Adipose tissue (tissue), 3 donors: Measurements from ENCODE around the gene WWOX. TPM values are rescaled to one million over a fixed set of nuclear protein-coding genes. Genes with fewer than 3 reads are reported as not detected.

Experiments
- H3K27ac ChIP-seq: one replicate; pipeline ENCODE4 v1.5.1; 2013; ENCODE audit warnings: low read depth, low read length
- WGBS, 3 donors: extraction: QIAGEN DNeasy Blood & Tissue Kit; methylation state at CpG; one replicate each; pipeline ENCODE4 v1.1.7; 2013; 5-methylcytosine and 5-hydroxymethylcytosine counted together
- polyA plus RNA-seq, 3 donors: library from polyadenylated mRNA; stranded (reverse); fragments of 200-250 nt; gene quantifications; one replicate each; pipeline ENCODE4 v1.2.3, GENCODE V29; 2013
- donor health status: healthy with polysubstance abuse.
- donor health status: Bipolar disorder and iron deficiency.
- donor health status: healthy.

WWOX gene
- polyA plus RNA-seq, 3 donors = 5.7 to 10.6 (median 7.0) TPM

DNA sequence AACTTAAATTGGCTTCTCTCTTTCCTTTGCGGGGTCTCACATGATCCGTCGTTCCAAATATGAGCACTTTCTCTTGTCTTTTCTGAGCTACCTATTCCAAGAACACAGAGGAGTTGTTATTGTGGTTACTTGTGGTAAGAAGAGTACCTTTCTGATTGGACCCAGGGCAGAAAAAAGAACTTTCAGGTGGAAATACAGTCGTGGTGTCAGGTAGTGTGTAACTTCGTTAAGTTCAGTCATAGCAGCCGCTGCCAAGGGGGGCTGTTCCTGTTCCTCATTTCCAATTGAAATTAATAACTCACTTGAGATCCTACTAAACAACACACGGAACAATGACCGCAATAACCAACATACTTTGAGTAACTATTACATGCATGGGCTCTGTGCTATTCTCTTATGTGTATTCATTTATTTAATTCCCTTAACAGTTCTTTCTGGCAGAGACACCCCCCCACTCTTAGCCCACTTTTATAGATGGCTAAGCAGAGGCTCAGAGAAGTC is 819.4 kb downstream of the WWOX start:
- no peak overlapping the region for H3K27ac ChIP-seq
- 72 to 89% (median 83%) methylated on average over 8 of the region's 8 CpGs for WGBS, 3 donors

DNA sequence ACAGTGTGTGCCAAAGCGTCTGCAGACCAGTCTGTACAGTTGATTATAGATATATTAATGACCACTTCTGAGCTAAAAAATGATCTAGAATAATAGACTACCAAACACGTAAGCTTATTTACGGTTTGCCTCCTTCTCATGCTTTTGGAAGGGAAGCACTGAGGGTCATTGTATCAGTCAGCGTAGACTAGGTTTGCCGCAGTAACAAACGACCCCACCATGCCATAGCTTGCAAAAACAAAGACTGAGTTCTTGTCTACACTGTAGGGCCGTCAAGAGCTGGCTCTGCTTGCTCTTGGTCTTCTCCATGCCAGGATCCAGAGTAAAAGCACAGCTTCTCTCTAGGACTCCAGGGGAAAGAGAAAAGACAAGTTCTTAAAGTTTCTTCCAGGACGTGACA is 820.4 kb downstream of the WWOX start:
- H3K27ac ChIP-seq = no peak overlapping the region
- WGBS, 3 donors = 77 to 84% (median 80%) methylated on average over 8 of the region's 8 CpGs

DNA sequence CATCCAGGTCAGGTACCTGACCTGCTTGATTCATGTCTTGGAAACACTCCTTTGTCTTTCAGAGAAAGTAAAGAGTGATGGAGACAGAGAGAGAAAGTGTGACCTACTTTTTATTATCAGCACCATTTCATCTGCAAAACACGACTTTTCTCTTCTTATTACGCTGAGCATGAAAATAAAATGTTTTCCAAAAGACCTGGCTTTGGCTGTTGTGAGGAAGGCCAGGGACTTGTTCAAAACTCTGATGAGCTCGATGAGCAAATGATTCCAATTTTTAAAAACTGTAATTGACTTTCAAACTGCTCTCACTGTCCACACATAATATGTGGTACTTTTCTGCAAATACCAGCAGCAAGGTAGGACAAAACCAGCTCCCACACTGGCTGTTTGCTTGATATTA is 821.2 kb downstream of the WWOX start:
- no peak overlapping the region for H3K27ac ChIP-seq
- 37 to 58% (median 39%) methylated on average over 3 of the region's 3 CpGs for WGBS, 3 donors

GRCh38 chr16:78925083-78925767 is 825.8 kb downstream of the WWOX start:
- no peak overlapping the region for H3K27ac ChIP-seq
- 62 to 69% (median 63%) methylated on average over 8 of the region's 8 CpGs for WGBS, 3 donors

- 90 to 96% (median 94%) methylated on average over 5 of the region's 5 CpGs for WGBS, 3 donors
- no peak overlapping the region for H3K27ac ChIP-seq
These were observed 827.3 kb downstream of the WWOX start for GRCh38 chr16:78926723-78927210.

DNA sequence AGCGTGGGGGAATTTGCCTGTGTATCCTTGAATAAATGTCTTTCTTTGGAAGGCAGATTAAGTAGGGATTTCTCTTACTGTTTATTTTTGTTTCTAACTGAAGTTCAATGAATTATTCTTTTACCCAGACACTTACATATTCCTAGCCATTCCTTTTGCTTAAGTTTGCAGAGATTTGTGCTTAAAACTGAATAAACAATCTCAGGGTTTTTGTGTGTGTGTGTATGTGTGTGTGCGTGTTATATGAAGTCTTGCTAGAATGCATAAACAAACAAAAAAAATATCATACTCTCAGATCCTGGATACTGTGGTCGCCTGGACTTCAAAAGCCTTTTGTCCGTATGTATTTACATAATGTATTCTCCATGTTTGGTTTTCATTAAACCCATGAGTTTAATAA is 828.3 kb downstream of the WWOX start:
- H3K27ac ChIP-seq = no peak overlapping the region
- WGBS, 3 donors = 70 to 84% (median 82%) methylated on average over 4 of the region's 4 CpGs

- 80 to 95% (median 81%) methylated on average over 7 of the region's 7 CpGs for WGBS, 3 donors
- no peak overlapping the region for H3K27ac ChIP-seq
These were observed 830.4 kb downstream of the WWOX start for GRCh38 chr16:78929841-78930240.

GRCh38 chr16:78930561-78930960 is 831.1 kb downstream of the WWOX start:
- 84 to 97% (median 95%) methylated on average over 4 of the region's 4 CpGs for WGBS, 3 donors
- no peak overlapping the region for H3K27ac ChIP-seq

DNA sequence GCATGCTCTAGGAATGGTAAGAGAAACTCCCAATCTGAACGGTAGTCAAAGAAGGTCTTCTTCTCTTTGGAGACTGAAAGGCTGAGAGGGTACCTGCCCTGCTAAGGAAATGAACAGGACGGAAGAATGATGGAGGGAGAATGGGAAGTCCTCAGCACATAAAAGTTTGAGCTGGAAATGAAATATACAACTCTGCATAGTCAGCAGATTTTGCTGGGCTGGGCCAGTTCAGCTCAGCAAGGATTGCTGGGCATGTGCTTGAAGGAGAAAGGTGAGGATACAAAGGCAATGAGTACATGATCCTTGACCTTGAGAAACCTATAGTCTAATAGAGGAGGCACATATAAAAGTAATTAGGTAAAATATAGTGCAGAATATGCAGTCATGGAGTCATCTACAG is 831.8 kb downstream of the WWOX start:
- WGBS, 3 donors = 94 to 100% (median 97%) methylated on average over 2 of the region's 2 CpGs
- no peak overlapping the region for H3K27ac ChIP-seq

GRCh38 chr16:78931678-78932077 is 832.2 kb downstream of the WWOX start:
- 75 to 81% (median 80%) methylated on average over 4 of the region's 4 CpGs for WGBS, 3 donors
- H3K27ac ChIP-seq = no peak overlapping the region

DNA sequence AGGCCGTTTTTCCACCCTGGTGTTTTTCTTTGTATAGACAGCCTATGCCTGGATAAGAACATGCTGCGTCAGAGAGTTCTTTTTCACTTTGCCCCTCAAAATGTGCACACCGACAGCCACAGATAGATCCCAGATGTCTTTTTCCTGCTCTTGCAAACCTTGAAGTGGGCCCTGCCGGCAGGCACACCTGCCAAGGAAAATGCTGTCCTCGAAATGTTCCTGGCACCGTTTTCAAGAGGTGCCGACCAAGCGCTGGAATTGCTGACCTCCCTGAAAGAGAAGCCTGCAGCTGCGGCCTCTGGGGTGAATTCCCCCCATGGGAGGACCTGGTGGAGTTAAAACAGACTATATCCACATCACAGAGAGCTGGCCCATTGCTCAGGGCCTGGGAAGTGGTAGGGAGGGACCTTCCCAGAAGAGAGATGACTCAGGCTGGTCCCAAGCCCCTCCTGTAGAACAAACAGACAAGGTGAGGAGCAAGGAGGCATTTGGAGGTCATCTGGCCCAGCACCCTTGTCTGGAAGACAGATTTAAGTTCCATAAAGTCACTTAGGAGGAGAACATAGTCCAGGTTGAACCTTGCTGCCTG is 833.0 kb downstream of the WWOX start:
- 75 to 83% (median 81%) methylated on average over 9 of the region's 9 CpGs for WGBS, 3 donors

DNA sequence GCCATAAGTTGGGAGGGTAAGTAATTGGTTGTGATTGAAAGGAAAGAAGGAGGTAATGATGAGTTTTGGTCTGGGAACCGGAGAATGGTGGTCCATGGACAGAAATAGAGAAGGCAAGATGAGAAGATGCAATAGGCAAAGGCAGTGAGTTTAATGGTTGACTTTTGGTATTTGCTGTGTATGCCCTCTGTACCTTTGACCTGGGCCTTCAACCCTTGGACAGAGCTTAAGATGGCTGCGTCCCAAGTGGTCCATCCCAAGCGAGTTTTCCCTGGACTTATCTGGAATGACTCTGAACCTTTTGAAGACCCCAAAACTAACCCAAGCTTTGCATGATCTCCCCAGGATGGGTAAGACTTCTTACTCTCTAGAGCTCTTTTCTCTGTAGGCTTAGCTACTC is 836.6 kb downstream of the WWOX start:
- no peak overlapping the region for H3K27ac ChIP-seq
- 93 to 96% (median 95%) methylated on average over 3 of the region's 3 CpGs for WGBS, 3 donors

More for the DNA sequence above, 833.0 kb downstream of the WWOX start:
- H3K27ac ChIP-seq = no peak overlapping the region

DNA sequence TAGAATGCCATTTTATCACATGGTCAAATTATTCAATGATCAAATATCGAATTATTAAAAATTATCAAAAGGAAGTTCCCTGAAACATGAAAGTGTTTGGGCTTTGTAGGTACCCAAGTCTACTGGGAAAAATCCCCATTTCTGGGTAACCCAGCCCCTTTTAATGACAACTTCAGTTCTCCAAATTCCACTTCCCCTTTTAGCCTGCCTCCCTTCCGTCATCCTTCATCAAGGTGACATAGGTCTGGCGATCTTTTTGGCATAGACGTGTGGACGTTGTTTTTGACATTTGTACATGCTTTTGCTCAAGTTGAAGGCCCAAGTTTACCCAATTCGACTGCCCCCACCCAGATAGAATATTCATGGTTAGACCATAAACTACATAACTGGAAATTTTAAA is 840.1 kb downstream of the WWOX start:
- no peak overlapping the region for H3K27ac ChIP-seq
- 53 to 74% (median 62%) methylated on average over 6 of the region's 6 CpGs for WGBS, 3 donors

GRCh38 chr16:78942625-78943245 is 843.3 kb downstream of the WWOX start:
- 37 to 70% (median 44%) methylated on average over 8 of the region's 8 CpGs for WGBS, 3 donors
- no peak overlapping the region for H3K27ac ChIP-seq

DNA sequence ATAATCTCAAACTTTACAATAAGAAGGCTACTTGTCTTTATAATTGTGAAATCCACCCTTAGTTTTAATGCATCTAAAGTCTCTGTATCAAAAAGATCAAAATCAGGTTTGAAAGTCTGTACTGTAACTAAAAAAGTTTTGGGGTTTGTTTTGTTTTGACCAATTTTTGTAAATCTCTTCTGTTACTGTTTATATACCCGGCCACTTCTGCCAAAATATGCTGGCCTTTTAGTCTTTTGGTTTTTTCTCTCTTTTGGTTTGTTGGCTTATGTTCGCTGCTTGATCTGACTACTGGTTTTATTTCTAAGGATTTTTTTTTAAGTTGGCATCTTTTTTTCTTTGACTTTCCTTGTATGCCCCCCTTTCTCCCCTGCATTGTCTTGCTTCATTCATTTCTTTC is 845.9 kb downstream of the WWOX start:
- H3K27ac ChIP-seq = no peak overlapping the region
- WGBS, 3 donors = 57 to 82% (median 76%) methylated on average over 2 of the region's 2 CpGs

- no peak overlapping the region for H3K27ac ChIP-seq
- WGBS, 3 donors = 89 to 92% (median 91%) methylated on average over 11 of the region's 11 CpGs
These were observed 847.1 kb downstream of the WWOX start for GRCh38 chr16:78946556-78946955.

- H3K27ac ChIP-seq = no peak overlapping the region
- WGBS, 3 donors = 63 to 65% (median 65%) methylated on average over 3 of the region's 3 CpGs
These were observed 851.3 kb downstream of the WWOX start for GRCh38 chr16:78950768-78951167.

GRCh38 chr16:78952630-78953029 is 853.2 kb downstream of the WWOX start:
- 96 to 97% (median 97%) methylated on average over 7 of the region's 7 CpGs for WGBS, 3 donors
- no peak overlapping the region for H3K27ac ChIP-seq

GRCh38 chr16:78953526-78953925 is 854.1 kb downstream of the WWOX start:
- 88 to 92% (median 91%) methylated on average over 8 of the region's 8 CpGs for WGBS, 3 donors
- H3K27ac ChIP-seq = no peak overlapping the region
